Measurements from ENCODE around the gene LHX2.

LHX2 gene

DNA sequence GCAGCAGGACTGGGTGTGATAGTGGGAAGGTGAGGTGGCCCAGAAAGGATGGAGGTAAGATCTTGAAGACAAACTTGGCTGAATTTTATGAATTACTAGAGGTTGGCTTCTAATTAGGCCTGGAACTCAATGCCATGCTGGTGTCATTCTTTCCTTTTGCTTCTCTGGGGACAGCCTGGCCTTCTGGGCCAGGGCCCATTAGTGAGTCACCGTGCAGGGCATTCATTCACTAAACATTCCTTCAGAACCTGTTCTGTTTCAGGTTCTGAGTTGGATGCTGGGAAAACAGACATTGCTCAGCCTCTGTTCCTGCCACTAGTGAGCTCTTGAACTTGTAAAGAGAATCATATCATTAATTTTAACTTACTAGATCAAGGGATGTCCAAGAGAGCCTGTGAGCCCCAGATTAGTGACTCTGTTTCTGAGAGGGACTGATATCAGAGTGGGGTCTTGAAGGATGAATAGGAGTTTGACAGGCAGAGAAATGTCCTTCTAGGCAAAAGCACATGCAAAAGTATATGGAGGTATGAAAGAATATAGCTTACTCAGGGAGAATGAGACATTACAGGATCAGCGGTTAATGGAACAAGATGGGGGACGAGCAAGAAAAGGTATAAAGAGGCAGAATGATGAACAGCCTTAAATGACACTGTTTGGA is 66.5 kb downstream of the LHX2 start:
- no peak overlapping the region for H3K4me3 ChIP-seq (ENCODE audit: low read depth, low read length)
- TF ChIP-seq, protein P1, sequence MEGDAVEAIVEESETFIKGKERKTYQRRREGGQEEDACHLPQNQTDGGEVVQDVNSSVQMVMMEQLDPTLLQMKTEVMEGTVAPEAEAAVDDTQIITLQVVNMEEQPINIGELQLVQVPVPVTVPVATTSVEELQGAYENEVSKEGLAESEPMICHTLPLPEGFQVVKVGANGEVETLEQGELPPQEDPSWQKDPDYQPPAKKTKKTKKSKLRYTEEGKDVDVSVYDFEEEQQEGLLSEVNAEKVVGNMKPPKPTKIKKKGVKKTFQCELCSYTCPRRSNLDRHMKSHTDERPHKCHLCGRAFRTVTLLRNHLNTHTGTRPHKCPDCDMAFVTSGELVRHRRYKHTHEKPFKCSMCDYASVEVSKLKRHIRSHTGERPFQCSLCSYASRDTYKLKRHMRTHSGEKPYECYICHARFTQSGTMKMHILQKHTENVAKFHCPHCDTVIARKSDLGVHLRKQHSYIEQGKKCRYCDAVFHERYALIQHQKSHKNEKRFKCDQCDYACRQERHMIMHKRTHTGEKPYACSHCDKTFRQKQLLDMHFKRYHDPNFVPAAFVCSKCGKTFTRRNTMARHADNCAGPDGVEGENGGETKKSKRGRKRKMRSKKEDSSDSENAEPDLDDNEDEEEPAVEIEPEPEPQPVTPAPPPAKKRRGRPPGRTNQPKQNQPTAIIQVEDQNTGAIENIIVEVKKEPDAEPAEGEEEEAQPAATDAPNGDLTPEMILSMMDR (IDR thresholded peaks at IDR 0.05; ENCODE audit: low read depth, low read length, missing control alignments): no peak
- no peak for DNase-seq (ENCODE audit: low read depth)

DNA sequence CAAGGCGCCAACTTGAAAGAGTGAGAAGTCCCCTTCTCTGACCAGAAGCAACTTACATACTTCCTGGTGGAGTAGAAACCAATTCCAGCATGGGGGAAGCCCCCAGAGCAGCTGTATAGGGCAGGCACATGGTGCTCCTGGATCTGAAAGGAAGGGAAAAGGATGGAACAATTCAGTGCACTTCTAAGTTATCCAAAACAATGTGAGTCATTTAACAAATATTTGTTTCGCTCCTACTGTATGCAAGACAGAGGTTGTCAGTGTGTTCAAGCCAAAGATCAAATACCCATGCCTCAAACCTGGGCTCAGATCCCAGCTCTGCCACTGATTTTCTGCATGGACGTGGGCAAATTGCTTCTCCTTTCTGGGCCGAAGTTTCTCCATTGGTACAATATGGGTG is 67.1 kb downstream of the LHX2 start:
- TF ChIP-seq, protein P1 (IDR thresholded peaks at IDR 0.05; ENCODE audit: low read depth, low read length, missing control alignments): no peak
- no peak for DNase-seq (ENCODE audit: low read depth)
- no peak overlapping the region for H3K4me3 ChIP-seq (ENCODE audit: low read depth, low read length)

DNA sequence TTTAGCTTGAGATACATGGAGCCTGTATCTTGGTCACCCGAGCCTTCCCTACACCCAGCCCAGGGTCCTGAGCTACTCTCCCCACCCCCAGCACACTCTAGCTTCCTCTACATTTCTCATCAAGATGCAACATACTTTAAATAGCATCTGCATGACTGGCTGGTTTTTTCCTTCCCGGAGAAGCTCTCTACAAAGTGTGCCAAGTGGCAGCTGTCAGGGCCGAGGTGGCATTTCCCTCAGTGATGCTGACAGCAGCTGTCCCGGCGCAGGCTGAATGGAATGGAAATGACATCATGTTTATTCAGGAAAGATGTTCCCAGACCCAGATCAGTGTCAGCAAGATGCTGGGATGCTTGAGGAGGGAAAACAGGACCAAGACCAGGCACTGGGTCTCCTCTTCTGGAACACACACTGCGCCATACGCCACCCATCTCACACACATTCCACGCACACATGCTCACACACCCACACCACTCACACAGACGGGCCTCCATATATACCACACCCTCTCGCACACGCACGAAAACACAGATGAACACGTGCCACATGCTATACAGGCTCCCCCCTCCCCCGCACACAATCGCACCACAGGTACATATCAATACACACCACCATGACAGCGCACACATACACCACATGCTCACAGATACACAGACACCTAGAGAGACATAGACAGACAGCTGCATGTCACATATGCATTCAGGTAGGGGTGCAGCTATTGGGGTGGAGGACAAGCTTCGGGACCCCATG is 67.8 kb downstream of the LHX2 start:
- no peak for DNase-seq (ENCODE audit: low read depth)
- H3K4me3 ChIP-seq (ENCODE audit: low read depth, low read length): no peak overlapping the region

DNA sequence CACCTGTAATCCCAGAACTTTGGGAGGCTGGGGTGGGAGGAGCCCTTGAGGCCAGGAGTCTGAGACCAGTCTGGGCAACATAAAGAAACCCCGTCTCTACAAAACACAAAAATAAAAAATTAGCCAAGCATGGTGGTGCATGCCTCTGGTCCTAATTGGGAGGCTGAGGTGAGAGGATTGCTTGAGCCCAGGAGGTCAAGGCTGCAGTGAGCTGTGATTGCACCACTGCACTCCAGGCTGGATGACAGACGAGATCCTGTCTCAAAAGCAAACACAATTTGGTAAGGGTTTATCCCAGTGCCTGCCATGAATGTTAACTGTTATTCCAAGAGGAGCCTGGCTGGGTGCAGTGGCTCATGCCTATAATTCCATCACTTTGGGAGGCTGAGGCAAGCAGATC is 71.1 kb downstream of the LHX2 start:
- H3K4me3 ChIP-seq (ENCODE audit: low read depth, low read length): no peak overlapping the region
- DNase-seq (ENCODE audit: low read depth): no peak
- TF ChIP-seq, protein P1 (IDR thresholded peaks at IDR 0.05; ENCODE audit: low read depth, low read length, missing control alignments): no peak

More for the DNA sequence above, 67.8 kb downstream of the LHX2 start:
- TF ChIP-seq, protein P1 (IDR thresholded peaks at IDR 0.05; ENCODE audit: low read depth, low read length, missing control alignments): no peak
